Skin epidermis (tissue), 12 donors: ENCODE results near the gene IRGC.
"Not testable (repeated sequence)": the region's sequence is repeated elsewhere in the genome, so short reads cannot be mapped to it uniquely, and the experiment has no call there.

Experiments used
- H3K27ac ChIP-seq, 21 experiments: fragments of 200-600 bp; sonication (generic) in 11 of 21; one replicate each; pipeline ENCODE4 v1.5.0; 2020; ENCODE audit warnings: mild to moderate bottlenecking in 3 of 21, inconsistent platforms in 2 of 21, moderate library complexity in 2 of 21
- H3K4me3 ChIP-seq, 7 experiments: fragments of 200-600 bp; sonication (generic) in 2 of 7; one replicate each; pipeline ENCODE4 v1.5.0; 2020; ENCODE audit warnings: inconsistent platforms in 2 of 7, mild to moderate bottlenecking in 2 of 7, moderate library complexity in 1 of 7

The IRGC gene, protein sequence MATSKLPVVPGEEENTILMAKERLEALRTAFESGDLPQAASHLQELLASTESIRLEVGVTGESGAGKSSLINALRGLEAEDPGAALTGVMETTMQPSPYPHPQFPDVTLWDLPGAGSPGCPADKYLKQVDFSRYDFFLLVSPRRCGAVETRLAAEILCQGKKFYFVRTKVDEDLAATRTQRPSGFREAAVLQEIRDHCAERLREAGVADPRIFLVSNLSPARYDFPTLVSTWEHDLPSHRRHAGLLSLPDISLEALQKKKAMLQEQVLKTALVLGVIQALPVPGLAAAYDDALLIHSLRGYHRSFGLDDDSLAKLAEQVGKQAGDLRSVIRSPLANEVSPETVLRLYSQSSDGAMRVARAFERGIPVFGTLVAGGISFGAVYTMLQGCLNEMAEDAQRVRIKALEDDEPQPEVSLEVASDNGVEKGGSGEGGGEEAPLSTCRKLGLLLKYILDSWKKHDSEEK

DNA sequence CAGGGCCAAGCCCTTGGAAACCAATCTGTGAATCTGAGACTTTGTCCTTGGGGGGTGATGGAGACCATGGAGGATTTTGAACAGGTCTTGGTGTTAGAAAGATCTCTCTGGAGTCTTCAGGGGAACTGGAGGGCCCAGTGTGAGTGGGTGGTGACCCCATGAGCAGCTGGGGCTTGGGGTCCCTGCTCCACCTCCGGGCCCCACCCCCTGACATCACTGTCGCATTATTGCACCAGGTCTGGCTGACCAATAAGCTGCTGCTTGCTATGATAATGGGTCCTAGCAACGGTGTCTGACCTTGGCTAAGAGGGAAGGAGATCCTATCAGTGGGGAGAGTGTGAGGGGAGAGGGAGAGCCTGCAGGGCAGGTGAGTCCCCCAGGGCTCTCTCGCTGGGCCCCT, at the start of gene IRGC:
TSS of gene IRGC (plus strand) at position 301 of the 400 bp plus-strand sequence. CDS start 2,483 bp downstream, outside the sequence.
- no peak within 1 kb of the TSS for H3K4me3 ChIP-seq
- no peak within 1 kb of the TSS for H3K27ac ChIP-seq

DNA sequence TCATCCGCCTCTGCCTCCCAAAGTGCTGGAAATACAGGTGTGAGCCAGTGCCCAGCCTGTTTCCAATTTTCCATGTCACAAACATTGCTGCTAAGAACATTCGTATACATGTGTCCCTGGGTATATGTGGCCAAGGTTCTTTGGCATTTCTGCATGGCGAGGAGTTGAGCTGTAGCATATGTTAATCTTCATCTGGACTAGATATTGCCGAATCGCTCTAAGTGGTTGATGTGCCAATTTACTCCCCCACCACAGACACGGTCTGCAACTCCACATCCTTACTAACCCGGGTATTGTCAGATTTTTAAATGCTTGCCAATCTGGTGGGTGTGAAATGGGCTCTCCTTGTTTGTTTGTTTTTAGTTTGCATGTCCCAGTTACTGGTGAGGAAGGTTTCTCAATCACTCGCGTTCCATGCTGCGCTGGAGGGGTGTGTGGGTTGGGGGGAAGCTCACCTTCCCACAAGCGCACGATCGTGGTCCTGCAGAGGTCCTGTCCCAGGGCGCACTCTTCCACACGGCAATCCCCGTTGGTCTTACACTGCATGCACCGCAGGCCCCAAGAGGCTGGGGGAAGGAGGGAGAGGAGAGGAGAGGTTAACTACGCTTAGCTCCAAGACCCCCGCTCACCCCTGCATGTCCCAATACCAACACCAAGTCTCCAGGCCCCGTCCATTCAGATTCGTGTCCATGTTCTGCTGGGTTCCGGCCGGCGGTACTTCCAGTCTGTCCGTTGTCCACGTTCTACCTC, 48.6 kb upstream of the IRGC start:
- H3K27ac ChIP-seq, result peak overlapping the region in 12 of 21 experiments; percentile 9 to 93 (median 48)

DNA sequence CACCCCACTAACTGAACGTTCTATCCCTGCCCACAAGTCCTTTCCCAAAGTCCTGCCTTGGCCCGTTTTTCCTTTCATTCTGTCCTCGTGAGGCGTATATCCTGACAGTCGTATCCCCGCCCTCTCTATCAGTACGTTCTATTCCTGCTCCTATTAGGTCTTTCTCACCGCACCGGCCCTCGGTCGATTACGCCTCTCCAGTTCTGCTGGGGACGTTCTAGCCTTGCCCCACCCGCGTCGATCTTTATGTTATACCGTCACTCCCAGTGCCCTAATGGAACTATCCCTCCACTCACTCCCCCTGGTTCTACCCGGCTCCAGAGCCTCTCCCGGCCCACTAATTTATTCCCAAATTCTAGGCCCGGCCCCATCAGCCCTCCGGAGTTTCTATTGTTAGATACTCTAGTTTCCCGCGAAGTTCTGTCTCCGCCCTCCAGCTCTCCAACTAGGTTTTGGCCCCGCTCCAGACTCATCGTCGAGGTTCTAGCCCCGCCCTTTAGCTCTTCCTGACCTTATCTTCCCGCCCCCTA, 47.9 kb upstream of the IRGC start:
- Histone ChIP-seq H3K4me3 (peak overlapping the region; percentile 3 to 54 (median 45)), H3K27ac (peak overlapping the region in 13 of 21 experiments; percentile 9 to 94 (median 55))

More for the DNA sequence above, 48.6 kb upstream of the IRGC start:
- peak overlapping the region; percentile 3 to 54 (median 45) for H3K4me3 ChIP-seq

DNA sequence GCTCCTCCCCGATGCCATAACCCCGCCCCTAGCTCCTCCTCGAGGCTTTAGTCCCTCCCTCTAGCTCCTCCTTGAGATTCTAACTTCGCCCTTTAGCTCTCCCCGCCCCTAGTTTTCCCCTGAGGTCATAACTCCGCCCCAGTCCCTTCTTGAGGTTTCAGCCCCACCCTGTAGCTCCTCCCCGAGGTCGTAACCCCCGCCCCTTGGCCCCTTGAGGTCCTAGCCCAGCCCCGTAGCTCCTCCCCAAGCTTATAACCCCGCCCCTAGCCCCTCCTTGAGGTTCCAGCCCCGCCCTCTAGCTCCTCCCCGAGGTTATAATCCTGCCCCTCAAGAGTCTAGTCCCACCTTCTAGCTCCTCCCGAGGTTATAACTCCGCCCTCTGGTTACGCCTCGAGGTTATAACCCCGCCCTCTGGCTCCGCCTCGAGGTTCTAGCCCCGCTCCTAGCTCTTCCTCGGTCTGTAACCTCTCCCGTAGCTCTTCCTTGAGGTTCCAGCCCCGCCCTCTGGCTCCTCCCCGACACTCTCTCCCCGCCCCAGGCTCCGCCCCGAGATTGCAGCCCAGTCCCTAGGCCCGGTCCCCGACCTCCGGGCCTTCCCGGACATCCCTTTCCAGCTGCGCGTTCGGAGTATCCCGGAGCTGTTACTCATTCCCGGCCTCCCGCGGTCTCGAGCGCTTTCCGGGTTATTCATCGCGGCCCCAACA, 47.3 kb upstream of the IRGC start:
- Histone ChIP-seq H3K27ac (peak overlapping the region; percentile 79 to 95 (median 89)), H3K4me3 (peak overlapping the region; percentile 45 to 70 (median 52))

DNA sequence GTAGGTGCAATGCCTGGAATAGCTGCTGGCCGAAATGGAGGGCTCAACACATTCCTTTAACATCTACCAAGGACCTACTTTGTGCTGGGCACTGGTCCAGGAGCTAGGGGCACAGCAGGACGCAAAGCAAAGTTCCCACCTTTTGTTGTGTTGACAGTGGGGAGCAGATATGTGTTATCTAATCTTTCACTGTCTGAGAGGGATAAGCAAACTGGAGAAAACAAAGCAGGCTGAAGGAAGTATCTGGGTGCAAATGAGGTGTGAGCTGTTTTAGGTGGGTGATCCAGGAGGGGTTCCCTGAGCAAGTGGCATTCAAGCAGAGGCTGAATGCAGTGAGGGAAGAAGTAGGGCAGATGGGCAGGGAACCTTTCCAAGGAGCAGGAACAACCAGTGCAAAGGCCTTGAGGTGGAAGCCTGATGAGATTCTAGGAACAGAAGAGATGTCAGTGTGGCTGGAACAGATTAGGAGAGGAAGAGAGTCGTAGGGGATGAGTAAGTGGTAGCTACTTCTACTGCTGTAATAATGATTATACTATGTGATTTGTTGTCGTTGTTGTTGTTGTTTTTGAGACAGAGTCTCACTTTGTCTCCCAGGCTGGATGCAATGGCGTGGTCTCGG, 43.7 kb upstream of the IRGC start:
- Histone ChIP-seq H3K27ac (peak overlapping the region in 3 of 21 experiments; percentile 21 to 33 (median 21)), H3K4me3 (no peak overlapping the region)

DNA sequence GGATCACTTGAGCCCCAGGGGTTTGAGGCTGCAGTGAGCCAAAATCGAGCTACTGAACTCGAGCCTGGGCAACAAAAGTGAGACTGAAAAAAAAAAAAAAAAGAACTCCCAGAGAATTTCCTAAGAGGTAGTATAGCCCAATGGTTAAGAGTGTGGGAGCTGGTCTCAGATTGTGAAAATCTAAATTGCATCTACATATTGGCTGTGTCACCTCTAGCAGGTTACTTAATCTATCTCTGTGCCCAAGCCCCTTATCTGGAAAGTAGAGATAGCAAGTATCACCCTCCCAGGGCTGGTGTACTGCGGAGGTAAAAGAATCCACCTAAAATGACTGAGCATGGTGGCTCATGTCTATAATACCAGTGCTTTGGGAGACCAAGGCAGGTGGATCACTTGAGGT, 42.2 kb upstream of the IRGC start:
- H3K27ac ChIP-seq, result peak overlapping the region in 10 of 21 experiments; percentile 13 to 84 (median 69)
- H3K4me3 ChIP-seq, result no peak overlapping the region

DNA sequence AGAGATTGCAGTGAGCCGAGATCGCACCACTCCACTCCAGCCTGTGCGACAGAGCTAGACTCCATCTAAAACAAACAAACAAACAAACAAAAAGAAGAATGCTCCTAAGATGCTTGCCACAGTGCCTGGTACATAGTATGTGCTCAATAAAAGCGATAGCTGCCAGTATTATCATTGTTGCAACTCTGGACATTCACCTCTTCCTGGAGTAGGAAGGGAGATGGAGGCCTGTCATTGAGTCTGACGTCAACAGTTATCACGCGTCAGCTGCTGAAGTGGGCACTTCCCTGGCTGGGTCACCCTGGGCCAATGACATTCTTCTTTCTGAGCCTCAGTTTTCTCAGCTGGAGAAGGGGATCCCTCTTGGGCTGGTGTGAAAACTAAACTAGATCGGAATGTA, 41.7 kb upstream of the IRGC start:
- peak overlapping the region in 15 of 21 experiments; percentile 21 to 84 (median 69) for H3K27ac ChIP-seq
- no peak overlapping the region for H3K4me3 ChIP-seq

DNA sequence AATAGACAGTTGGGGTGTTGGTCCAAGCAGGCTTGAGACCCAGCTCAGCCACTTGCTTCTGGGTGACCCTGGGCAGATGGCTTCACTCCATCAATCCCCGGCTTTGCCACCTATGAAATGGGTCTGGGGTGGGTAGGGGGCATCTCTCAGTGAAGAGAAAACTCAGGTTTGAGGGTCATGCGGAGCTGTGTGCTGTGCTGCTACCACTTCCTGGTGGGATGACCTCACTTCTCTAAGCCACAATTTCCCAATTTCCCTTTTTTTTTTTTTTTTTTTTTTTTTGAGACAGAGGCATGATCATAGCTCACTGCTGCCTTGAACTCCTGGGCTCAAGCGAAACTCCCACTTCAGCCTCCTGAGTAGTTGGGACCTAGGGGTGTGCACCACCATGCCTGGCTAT, 41.3 kb upstream of the IRGC start:
- Histone ChIP-seq H3K4me3 (no peak overlapping the region), H3K27ac (peak overlapping the region in 18 of 21 experiments; percentile 12 to 84 (median 69))

DNA sequence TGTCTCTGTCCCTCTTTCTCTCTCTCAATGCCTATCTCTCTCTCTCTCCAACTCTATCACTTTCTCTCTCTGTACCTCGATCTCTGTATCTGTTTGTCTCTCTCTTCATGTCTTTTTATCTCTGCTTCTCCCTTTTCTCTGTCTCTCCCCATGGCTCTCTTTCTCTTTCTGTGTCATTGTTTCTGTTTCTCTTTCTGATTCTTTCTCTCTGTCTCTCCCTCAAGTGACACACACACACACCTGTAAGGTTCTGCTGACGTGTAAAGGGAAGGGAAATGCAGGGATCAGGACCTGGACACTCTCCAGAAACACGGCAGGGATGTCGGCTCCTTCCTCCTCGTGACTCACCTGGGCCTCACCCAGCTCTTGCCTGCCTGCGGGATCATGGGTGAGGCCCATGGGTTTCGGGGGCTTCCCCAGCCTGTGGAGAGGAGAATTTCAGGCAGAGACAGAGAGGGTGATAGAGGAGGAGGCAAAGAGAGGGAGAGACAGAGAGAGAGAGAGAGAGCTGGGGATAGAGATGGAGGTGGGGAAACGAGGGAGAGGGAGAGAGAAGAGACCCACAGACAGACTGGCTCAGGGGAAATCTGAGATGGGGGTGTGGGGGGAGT, 40.5 kb upstream of the IRGC start:
- Histone ChIP-seq H3K27ac (peak overlapping the region in 19 of 21 experiments; percentile 12 to 84 (median 69)), H3K4me3 (no peak overlapping the region)

DNA sequence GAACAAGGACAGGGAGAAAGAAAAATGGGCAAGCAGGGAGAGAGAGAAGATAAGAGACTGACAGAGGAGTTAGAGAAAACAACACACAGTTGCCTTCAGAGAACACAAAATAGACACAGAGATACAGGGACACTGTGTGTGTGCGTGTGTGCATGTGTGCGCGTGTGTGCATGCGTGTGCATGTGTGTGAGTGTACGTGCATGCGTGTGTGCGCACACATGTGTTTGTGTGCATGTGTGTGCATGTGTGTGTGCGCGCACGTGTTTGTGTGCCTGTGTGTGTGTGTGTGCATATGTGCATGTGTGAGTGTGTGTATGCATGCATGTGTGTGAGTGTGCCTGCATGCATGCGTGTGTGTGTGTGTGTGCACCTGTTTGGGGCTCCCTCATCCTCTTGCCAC, 40.0 kb upstream of the IRGC start:
- Histone ChIP-seq H3K4me3 (no peak overlapping the region), H3K27ac (peak overlapping the region in 11 of 21 experiments; percentile 45 to 84 (median 69))

DNA sequence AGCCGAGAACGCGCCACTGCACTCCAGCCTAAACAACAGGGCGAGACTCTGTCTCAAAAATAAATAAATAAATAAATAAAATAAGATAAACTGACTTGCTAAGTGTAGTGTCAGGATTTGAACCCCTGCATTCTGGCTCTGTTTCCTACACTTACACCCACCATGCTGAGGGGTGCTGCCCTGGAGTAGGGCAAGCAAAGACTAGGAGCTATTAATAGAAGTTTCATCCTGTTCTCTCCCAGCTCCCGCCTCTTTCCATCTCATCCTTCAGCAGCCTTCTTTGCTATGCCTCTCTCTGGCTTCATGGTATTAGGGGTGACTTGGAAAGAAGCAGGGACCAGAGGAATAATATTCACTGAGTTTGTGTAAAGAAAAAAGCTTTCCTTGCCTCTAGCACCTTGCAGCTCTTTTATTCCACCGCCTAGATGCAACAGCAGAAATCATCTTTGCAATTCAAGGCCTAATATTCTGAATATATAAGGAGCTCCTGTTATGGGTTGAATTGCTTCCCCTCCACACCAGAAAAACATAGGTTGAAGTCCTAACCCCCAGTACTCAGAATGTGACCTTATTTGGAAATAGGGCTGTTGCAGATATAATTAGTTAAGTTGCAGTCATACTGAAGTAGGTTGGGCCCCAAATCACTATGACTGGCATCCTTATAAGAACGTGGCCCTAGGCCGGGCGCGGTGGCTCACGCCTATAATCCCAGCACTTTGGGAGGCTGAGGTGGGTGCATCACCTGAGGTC, 37.2 kb upstream of the IRGC start:
- no peak overlapping the region for H3K4me3 ChIP-seq

DNA sequence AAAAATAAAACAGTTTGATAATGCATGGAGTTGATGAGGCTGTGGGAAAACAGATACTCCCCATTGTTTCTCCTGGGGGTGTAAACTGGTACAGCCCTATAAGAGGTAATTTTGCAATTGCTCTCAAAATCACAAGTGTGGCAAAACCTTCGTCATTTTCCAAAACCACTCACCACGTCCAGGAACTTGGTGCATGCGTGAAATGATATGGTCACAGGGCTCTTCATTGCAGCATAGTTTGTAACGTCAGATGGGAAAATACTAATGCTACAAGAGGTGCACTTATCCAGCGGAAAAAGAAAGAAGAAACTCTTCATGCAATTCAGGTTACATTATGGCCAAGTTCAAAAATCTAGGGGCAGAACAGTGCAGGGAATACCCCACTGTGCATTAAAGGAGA, 34.1 kb upstream of the IRGC start:
- Histone ChIP-seq H3K27ac (no peak overlapping the region), H3K4me3 (no peak overlapping the region)

More for the DNA sequence above, 37.2 kb upstream of the IRGC start:
- H3K27ac ChIP-seq, result no peak overlapping the region

DNA sequence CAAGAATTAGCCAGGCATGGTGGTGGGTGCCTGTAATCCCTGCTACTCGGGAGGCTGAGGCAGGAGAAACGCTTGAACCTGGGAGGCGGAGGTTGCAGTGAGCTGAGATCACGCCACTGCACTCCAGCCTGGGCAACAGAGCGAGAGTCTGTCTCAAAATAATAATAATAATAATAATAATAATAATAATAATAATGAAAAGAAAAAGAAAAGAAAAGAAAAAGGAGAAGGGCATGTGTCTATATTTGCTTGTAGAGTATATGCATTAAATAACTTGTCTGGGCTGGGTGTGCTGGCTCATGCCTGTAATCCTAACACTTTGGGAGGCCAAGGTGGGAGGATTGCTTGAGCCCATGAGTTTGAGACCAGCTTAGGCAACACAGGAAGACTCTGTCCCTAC, 33.6 kb upstream of the IRGC start:
- H3K4me3 ChIP-seq, H3K27ac ChIP-seq: not testable (repeated sequence)

DNA sequence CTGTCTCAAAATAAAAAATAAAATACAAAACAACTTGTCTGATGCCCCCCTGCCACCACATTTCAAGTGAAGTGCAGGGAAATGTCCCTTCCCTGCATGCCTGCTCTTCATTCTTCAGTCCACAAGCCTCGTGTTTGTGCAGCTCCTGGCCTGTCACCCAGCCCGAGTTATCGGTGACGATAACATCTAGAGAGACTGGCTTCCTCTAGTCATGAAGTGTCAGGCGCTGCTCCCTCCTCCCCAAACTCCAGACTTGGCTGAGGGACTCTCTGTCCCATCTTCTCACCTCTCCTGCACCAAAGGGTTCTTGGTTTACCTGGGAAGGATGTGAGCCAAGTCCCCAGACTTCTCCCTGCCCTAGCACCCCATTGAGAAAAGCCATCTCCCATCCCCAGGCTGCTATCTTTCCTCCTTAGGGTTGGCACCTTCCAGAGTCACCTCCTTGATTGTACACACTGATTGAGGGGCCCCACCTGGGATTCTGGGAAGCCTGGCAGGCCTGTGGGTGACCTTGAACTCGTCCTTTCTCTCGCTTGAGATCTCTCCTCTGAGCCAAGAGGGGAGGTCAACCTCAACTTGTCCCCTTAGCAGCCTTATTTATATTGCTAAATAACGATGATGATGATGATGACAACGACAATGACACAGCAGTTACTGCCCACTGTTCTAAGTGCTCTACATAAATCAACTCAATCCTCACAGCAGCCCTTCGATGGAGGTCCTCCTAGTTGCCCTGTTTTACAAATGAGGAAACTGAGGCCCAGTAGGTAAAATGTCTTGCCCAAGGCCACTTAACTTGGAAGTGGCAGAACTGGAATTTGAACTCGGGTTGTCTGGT, 32.8 kb upstream of the IRGC start:
- no peak overlapping the region for H3K27ac ChIP-seq
- H3K4me3 ChIP-seq, result no peak overlapping the region

DNA sequence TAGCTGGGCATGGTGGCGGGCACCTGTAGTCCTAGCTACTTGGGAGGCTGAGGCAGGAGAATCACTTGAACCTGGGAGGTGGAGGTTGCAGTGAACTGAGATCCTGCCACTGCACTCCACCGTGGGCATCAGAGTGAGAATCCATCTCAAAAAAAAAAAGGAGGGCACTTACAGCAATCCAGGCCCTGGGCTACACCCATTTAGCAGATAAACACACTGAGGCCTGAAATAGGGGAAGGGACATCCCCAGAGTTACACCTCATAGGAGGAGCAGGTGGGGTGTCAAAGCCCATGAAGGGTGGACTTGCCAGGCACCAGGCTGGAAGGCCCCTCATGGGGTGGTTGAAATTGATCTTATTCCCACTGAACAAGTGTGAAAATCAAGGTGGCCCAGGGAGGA, 32.0 kb upstream of the IRGC start:
- Histone ChIP-seq H3K4me3 (no peak overlapping the region), H3K27ac (peak overlapping the region in 2 of 21 experiments; percentile 21 to 26)

DNA sequence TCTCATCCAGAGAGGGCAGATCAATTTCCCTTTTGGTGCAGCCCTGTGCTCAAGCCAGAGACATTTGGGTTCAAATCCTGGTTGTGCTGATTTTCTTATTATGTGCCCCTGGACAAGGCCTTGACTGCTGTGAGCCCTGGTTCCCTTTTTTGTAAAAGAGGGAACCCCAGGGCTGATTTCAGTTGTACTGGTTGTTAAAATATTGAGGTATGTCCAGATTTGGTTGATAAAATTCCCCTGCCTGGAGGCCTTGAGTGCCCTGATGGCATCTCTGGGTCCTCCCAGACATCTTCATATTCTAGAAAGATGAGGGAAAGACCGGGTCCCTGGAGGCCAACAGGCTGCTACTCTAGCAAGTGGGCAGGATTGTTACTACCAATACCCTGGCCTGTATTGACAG, 31.6 kb upstream of the IRGC start:
- peak overlapping the region in 2 of 21 experiments; percentile 21 to 26 for H3K27ac ChIP-seq

DNA sequence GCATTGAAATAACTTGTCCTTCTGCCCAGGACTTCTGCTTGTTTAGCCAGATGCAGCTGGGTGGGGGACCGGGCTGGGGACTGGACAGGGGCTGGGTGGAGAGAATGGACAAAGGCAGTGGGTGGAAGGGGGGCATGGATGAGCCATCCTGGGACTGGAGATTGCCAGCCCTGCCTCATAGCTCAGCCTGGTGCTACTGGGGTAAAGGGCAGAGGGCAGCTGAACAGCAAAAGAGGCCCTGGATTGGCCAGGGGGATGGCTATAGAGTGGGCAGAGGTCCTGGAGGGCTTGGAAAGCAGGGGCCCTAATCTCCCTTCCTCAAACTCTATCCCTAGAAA, 28.2 kb upstream of the IRGC start:
- Histone ChIP-seq H3K4me3 (no peak overlapping the region), H3K27ac (no peak overlapping the region)

More for the DNA sequence above, 31.6 kb upstream of the IRGC start:
- no peak overlapping the region for H3K4me3 ChIP-seq
